HG03354 (cell line): Measurements from ENCODE around the gene TCF12.

ENCODE experiments used
- ATAC-seq: cut with Tn5 transposase; IDR thresholded peaks from one replicate; pipeline ENCODE4 v1.9.1; 2021; ENCODE audit warnings: mild to moderate bottlenecking; ENCODE audit not compliant: unreplicated experiment, poor library complexity, severe bottlenecking

Gene TCF12

GRCh38 chr15:57109005-57109404 is 190.6 kb downstream of the TCF12 start:
- ATAC-seq: no peak

- no peak for ATAC-seq
These were observed 192.6 kb downstream of the TCF12 start for GRCh38 chr15:57111002-57111401.

GRCh38 chr15:57112178-57112577 is 193.7 kb downstream of the TCF12 start:
- ATAC-seq: no peak

- no peak for ATAC-seq
These were observed 195.6 kb downstream of the TCF12 start for GRCh38 chr15:57114070-57114469.

- no peak for ATAC-seq
These were observed 199.8 kb downstream of the TCF12 start for GRCh38 chr15:57118013-57118799.

- no peak for ATAC-seq
These were observed 203.8 kb downstream of the TCF12 start for GRCh38 chr15:57122080-57122840.

GRCh38 chr15:57124036-57124435 is 205.6 kb downstream of the TCF12 start:
- no peak for ATAC-seq

- ATAC-seq: no peak
These were observed 210.6 kb downstream of the TCF12 start for GRCh38 chr15:57129064-57129463.

- no peak for ATAC-seq
These were observed 212.5 kb downstream of the TCF12 start for GRCh38 chr15:57130956-57131355.

GRCh38 chr15:57133127-57133968 is 214.9 kb downstream of the TCF12 start:
- ATAC-seq: peak; percentile 81

- ATAC-seq: no peak
These were observed 215.7 kb downstream of the TCF12 start for GRCh38 chr15:57134071-57134605.

GRCh38 chr15:57134851-57135250 is 216.4 kb downstream of the TCF12 start:
- no peak for ATAC-seq

- ATAC-seq: no peak
These were observed 217.4 kb downstream of the TCF12 start for GRCh38 chr15:57135800-57136199.

- no peak for ATAC-seq
These were observed 219.9 kb downstream of the TCF12 start for GRCh38 chr15:57138349-57138788.

GRCh38 chr15:57143511-57144078 is 225.2 kb downstream of the TCF12 start:
- no peak for ATAC-seq

- ATAC-seq: no peak
These were observed 226.0 kb downstream of the TCF12 start for GRCh38 chr15:57144448-57144847.

- ATAC-seq: no peak
These were observed 228.2 kb downstream of the TCF12 start for GRCh38 chr15:57146506-57147201.

GRCh38 chr15:57147621-57148020 is 229.2 kb downstream of the TCF12 start:
- ATAC-seq: no peak

- no peak for ATAC-seq
These were observed 229.8 kb downstream of the TCF12 start for GRCh38 chr15:57148262-57148661.
